ENCODE results near the gene PDE5A. TPM values are rescaled to one million over a fixed set of nuclear protein-coding genes. Genes with fewer than 3 reads are reported as not detected.

PDE5A gene
- total and polyA plus RNA-seq, 3 experiments from 2014 or later: 0.20 to 1.3 (median 0.44) TPM

- H3K27me3 Mint-ChIP-seq: no peaks in the 10 kb centered on the region
- no peaks in the 10 kb centered on the region for H3K4me1 ChIP-seq (ENCODE audit: insufficient read depth, low read length)
- H3K9me3 ChIP-seq (ENCODE audit: low read length): no peaks in the 10 kb centered on the region
- no peak overlapping the region for H3K4me3 ChIP-seq (ENCODE audit: low read length)
- DNase-seq: no peak
- no peaks in the 10 kb centered on the region for H3K4me1 Mint-ChIP-seq
- no peaks in the 10 kb centered on the region for H3K36me3 ChIP-seq (ENCODE audit: insufficient read depth, low read length)
- ChIA-PET CTCF (no interaction called here), POLR2A (no interaction called here)
- peak overlapping the region in 1 of 8 donors; percentile 26 for H3K27ac Mint-ChIP-seq
- no peaks in the 10 kb centered on the region for H3K27me3 ChIP-seq (ENCODE audit: insufficient read depth, low read length, poor library complexity, severe bottlenecking)
- no peak overlapping the region for H3K4me3 Mint-ChIP-seq
- H3K27ac ChIP-seq (ENCODE audit: low read depth, low read length): no peak overlapping the region
- H3K9me3 Mint-ChIP-seq: no peaks in the 10 kb centered on the region
- peaks cover 0 to 23% (median 7%) of the 10 kb centered on the region in 3 donors for H3K36me3 Mint-ChIP-seq
These were observed 105.2 kb downstream of the PDE5A start for GRCh38 chr4:119523399-119523798.

GRCh38 chr4:119521268-119521667, 107.3 kb downstream of the PDE5A start:
- H3K27ac Mint-ChIP-seq: no peak overlapping the region
- peaks cover 0 to 37% (median 17%) of the 10 kb centered on the region in 3 donors for H3K36me3 Mint-ChIP-seq
- Histone ChIP-seq H3K9me3 (ENCODE audit: low read length) (no peaks in the 10 kb centered on the region), H3K4me3 (ENCODE audit: low read length) (no peak overlapping the region), H3K27ac (ENCODE audit: low read depth, low read length) (no peak overlapping the region), H3K36me3 (ENCODE audit: insufficient read depth, low read length) (no peaks in the 10 kb centered on the region), H3K4me1 (ENCODE audit: insufficient read depth, low read length) (no peaks in the 10 kb centered on the region), H3K27me3 (ENCODE audit: insufficient read depth, low read length, poor library complexity, severe bottlenecking) (no peaks in the 10 kb centered on the region)
- H3K4me3 Mint-ChIP-seq: no peak overlapping the region
- ChIA-PET POLR2A (no interaction called here), CTCF (no interaction called here)
- DNase-seq: no peak
- no peaks in the 10 kb centered on the region for H3K9me3 Mint-ChIP-seq
- no peaks in the 10 kb centered on the region for H3K4me1 Mint-ChIP-seq
- H3K27me3 Mint-ChIP-seq: no peaks in the 10 kb centered on the region

GRCh38 chr4:119518915-119519410, 109.6 kb downstream of the PDE5A start:
- POLR2A ChIA-PET: no interaction called here
- Histone ChIP-seq H3K4me1 (ENCODE audit: insufficient read depth, low read length) (no peaks in the 10 kb centered on the region), H3K27me3 (ENCODE audit: insufficient read depth, low read length, poor library complexity, severe bottlenecking) (no peaks in the 10 kb centered on the region), H3K9me3 (ENCODE audit: low read length) (no peaks in the 10 kb centered on the region), H3K4me3 (ENCODE audit: low read length) (no peak overlapping the region), H3K36me3 (ENCODE audit: insufficient read depth, low read length) (peaks cover 5% of the 10 kb centered on the region), H3K27ac (ENCODE audit: low read depth, low read length) (no peak overlapping the region)
- H3K36me3 Mint-ChIP-seq: peaks cover 0 to 37% (median 17%) of the 10 kb centered on the region in 3 donors
- CTCF ChIA-PET: no interaction called here
- H3K4me1 Mint-ChIP-seq: no peaks in the 10 kb centered on the region
- H3K27ac Mint-ChIP-seq: no peak overlapping the region
- no peak overlapping the region for H3K4me3 Mint-ChIP-seq
- no peaks in the 10 kb centered on the region for H3K27me3 Mint-ChIP-seq
- no peak for DNase-seq
- H3K9me3 Mint-ChIP-seq: no peaks in the 10 kb centered on the region

- Histone ChIP-seq H3K4me3 (ENCODE audit: low read length) (no peak overlapping the region), H3K27ac (ENCODE audit: low read depth, low read length) (no peak overlapping the region), H3K27me3 (ENCODE audit: insufficient read depth, low read length, poor library complexity, severe bottlenecking) (no peaks in the 10 kb centered on the region), H3K9me3 (ENCODE audit: low read length) (no peaks in the 10 kb centered on the region), H3K4me1 (ENCODE audit: insufficient read depth, low read length) (no peaks in the 10 kb centered on the region), H3K36me3 (ENCODE audit: insufficient read depth, low read length) (peaks cover 5% of the 10 kb centered on the region)
- no peaks in the 10 kb centered on the region for H3K4me1 Mint-ChIP-seq
- H3K27ac Mint-ChIP-seq: no peak overlapping the region
- H3K9me3 Mint-ChIP-seq: no peaks in the 10 kb centered on the region
- ChIA-PET POLR2A (no interaction called here), CTCF (no interaction called here)
- no peak for DNase-seq
- no peak overlapping the region for H3K4me3 Mint-ChIP-seq
- H3K36me3 Mint-ChIP-seq: peaks cover 0 to 37% (median 22%) of the 10 kb centered on the region in 3 donors
- H3K27me3 Mint-ChIP-seq: no peaks in the 10 kb centered on the region
These were observed 110.2 kb downstream of the PDE5A start for GRCh38 chr4:119518230-119518892.

- Histone ChIP-seq H3K4me3 (ENCODE audit: low read length) (no peak overlapping the region), H3K27me3 (ENCODE audit: insufficient read depth, low read length, poor library complexity, severe bottlenecking) (no peaks in the 10 kb centered on the region)
- CTCF ChIA-PET: no interaction called here
These were observed 111.0 kb downstream of the PDE5A start for GRCh38 chr4:119517361-119518229.

GRCh38 chr4:119512398-119512797, 116.2 kb downstream of the PDE5A start:
- ChIA-PET POLR2A (no interaction called here), CTCF (no interaction called here)
- Mint-ChIP-seq H3K27ac (no peak overlapping the region), H3K36me3 (peaks cover 0 to 27% (median 23%) of the 10 kb centered on the region in 3 donors), H3K9me3 (no peaks in the 10 kb centered on the region), H3K4me1 (no peaks in the 10 kb centered on the region), H3K4me3 (no peak overlapping the region), H3K27me3 (no peaks in the 10 kb centered on the region)
- Histone ChIP-seq H3K4me1 (ENCODE audit: insufficient read depth, low read length) (no peaks in the 10 kb centered on the region), H3K4me3 (ENCODE audit: low read length) (no peak overlapping the region), H3K27ac (ENCODE audit: low read depth, low read length) (no peak overlapping the region), H3K36me3 (ENCODE audit: insufficient read depth, low read length) (peaks cover 5% of the 10 kb centered on the region), H3K27me3 (ENCODE audit: insufficient read depth, low read length, poor library complexity, severe bottlenecking) (no peaks in the 10 kb centered on the region), H3K9me3 (ENCODE audit: low read length) (no peaks in the 10 kb centered on the region)
- no peak for DNase-seq

More at GRCh38 chr4:119517361-119518229, 111.0 kb downstream of the PDE5A start:
- POLR2A ChIA-PET: no interaction called here
- no peak for DNase-seq
- H3K27me3 Mint-ChIP-seq: no peaks in the 10 kb centered on the region
- no peak overlapping the region for H3K27ac Mint-ChIP-seq
- H3K4me3 Mint-ChIP-seq: no peak overlapping the region
- Histone ChIP-seq H3K9me3 (ENCODE audit: low read length) (no peaks in the 10 kb centered on the region), H3K27ac (ENCODE audit: low read depth, low read length) (no peak overlapping the region), H3K36me3 (ENCODE audit: insufficient read depth, low read length) (peaks cover 5% of the 10 kb centered on the region), H3K4me1 (ENCODE audit: insufficient read depth, low read length) (no peaks in the 10 kb centered on the region)
- peaks cover 0 to 38% (median 28%) of the 10 kb centered on the region in 3 donors for H3K36me3 Mint-ChIP-seq
- no peaks in the 10 kb centered on the region for H3K9me3 Mint-ChIP-seq
- no peaks in the 10 kb centered on the region for H3K4me1 Mint-ChIP-seq

- H3K4me3 ChIP-seq (ENCODE audit: low read length): no peak overlapping the region
- H3K9me3 Mint-ChIP-seq: no peaks in the 10 kb centered on the region
- no peak for DNase-seq
- H3K4me3 Mint-ChIP-seq: no peak overlapping the region
- no peak overlapping the region for H3K27ac ChIP-seq (ENCODE audit: low read depth, low read length)
- no peaks in the 10 kb centered on the region for H3K27me3 ChIP-seq (ENCODE audit: insufficient read depth, low read length, poor library complexity, severe bottlenecking)
- CTCF ChIA-PET: no interaction called here
- no peak overlapping the region for H3K27ac Mint-ChIP-seq
- no peaks in the 10 kb centered on the region for H3K4me1 ChIP-seq (ENCODE audit: insufficient read depth, low read length)
- H3K4me1 Mint-ChIP-seq: no peaks in the 10 kb centered on the region
- H3K36me3 Mint-ChIP-seq: peaks cover 0 to 30% (median 17%) of the 10 kb centered on the region in 3 donors
- POLR2A ChIA-PET: no interaction called here
- no peaks in the 10 kb centered on the region for H3K27me3 Mint-ChIP-seq
- H3K36me3 ChIP-seq (ENCODE audit: insufficient read depth, low read length): peaks cover 5% of the 10 kb centered on the region
- no peaks in the 10 kb centered on the region for H3K9me3 ChIP-seq (ENCODE audit: low read length)
These were observed 118.0 kb downstream of the PDE5A start for GRCh38 chr4:119510395-119511149.

GRCh38 chr4:119508281-119508680, 120.3 kb downstream of the PDE5A start:
- Histone ChIP-seq H3K4me1 (ENCODE audit: insufficient read depth, low read length) (no peaks in the 10 kb centered on the region), H3K27ac (ENCODE audit: low read depth, low read length) (no peak overlapping the region), H3K9me3 (ENCODE audit: low read length) (no peaks in the 10 kb centered on the region), H3K27me3 (ENCODE audit: insufficient read depth, low read length, poor library complexity, severe bottlenecking) (no peaks in the 10 kb centered on the region), H3K36me3 (ENCODE audit: insufficient read depth, low read length) (no peaks in the 10 kb centered on the region), H3K4me3 (ENCODE audit: low read length) (no peak overlapping the region)
- H3K9me3 Mint-ChIP-seq: no peaks in the 10 kb centered on the region
- H3K27ac Mint-ChIP-seq: no peak overlapping the region
- peaks cover 3 to 34% (median 12%) of the 10 kb centered on the region in 3 donors for H3K36me3 Mint-ChIP-seq
- H3K4me3 Mint-ChIP-seq: no peak overlapping the region
- CTCF ChIA-PET: no interaction called here
- no peaks in the 10 kb centered on the region for H3K27me3 Mint-ChIP-seq
- H3K4me1 Mint-ChIP-seq: no peaks in the 10 kb centered on the region
- POLR2A ChIA-PET: no interaction called here
- DNase-seq: no peak

Data from CD8-positive, alpha-beta memory T cell (primary cell).